Fibroblast of peridontal ligament (primary cell): ENCODE results near the gene TMEM190.

ENCODE experiments used
- DNase-seq: peaks from one replicate; pipeline ENCODE4 v3.0.0-alpha.2; 2010; ENCODE audit errors: extremely low read depth

TMEM190 gene

GRCh38 chr19:55352040-55352439, 24.6 kb upstream of the TMEM190 start:
- DNase-seq: no peak

DNA sequence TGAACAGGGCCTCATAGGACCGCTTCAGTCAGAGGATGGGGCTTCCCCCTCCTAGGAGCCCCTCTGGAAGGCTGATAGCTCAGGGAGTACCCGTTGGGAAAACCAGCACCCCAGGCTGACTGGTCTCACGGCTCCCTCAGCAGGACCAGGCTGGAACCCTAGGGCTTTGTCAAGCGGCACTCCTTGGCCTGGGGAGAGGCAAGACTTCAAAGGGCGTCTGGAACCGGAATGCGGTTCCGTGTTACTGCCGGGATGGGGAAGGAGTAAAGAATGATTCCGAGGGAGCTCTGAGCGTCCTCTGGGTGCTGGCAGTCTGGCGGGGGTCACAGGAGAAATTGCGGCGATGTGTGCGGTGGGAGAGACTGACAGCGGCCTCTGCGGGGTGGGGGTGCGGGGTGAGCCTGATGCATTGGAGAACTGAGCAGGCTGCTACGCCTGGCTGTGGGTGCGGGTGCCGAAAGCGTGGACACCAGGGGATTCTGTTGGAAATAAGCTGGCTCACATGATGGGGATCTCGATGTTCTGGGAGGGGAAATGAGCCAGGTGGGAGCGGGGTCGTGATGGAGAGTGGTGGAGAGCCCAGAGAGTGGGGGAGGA, 24.0 kb upstream of the TMEM190 start:
- no peak for DNase-seq

DNA sequence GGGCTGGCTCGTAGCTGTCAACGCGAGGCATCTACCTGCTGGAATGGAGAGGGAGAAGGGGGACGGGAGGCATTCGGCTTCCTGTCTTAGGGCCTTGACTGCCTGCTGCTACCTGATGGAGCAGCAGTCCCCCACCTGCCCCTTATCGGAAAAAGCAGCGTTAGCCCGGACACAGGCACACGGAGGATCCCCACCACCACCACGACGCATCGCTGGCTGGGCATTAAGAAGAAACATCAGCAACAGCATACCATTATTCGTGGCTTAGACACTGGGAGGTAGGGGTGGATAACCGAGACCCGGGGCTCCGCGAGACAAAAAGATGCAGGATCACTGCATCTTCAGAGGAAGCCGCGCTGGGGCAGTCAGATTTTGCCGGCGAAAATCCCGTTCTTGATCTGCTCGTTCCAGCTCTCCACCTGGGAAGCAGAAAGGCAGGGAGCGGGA, 23.2 kb upstream of the TMEM190 start:
- no peak for DNase-seq

GRCh38 chr19:55353803-55354697, 22.6 kb upstream of the TMEM190 start:
- DNase-seq: peak; percentile 18

DNA sequence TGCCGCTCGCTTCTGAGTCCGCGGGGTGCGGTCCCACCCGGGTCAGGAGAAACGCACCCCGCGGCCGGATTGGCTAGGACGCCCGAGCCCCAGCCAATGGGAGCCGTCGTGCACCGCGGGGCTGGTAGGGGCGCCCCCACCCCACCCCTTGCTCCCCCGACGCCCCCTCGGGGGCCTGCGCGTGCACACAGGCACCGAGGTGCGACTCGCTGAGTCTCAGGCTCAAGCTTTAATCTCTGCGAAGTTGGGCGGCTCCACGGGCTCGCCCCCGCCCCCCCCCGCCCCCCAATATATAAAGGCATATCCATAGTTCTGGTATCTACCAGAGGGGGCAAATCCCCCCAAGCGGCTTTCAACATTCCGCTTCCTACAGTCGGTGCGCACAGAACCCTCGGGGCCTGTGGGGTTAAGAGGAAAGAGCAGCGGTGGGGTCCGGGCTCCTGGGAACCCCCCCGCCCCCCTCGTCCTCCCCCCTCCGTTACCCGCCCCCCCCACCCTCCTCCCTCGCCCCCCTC, 21.9 kb upstream of the TMEM190 start, which contains the start of gene COX6B2:
COX6B2 (minus strand) TSS at position 22 of the 515 bp plus-strand sequence. CDS start 198 bp downstream, outside the sequence.
- DNase-seq: no peak

DNA sequence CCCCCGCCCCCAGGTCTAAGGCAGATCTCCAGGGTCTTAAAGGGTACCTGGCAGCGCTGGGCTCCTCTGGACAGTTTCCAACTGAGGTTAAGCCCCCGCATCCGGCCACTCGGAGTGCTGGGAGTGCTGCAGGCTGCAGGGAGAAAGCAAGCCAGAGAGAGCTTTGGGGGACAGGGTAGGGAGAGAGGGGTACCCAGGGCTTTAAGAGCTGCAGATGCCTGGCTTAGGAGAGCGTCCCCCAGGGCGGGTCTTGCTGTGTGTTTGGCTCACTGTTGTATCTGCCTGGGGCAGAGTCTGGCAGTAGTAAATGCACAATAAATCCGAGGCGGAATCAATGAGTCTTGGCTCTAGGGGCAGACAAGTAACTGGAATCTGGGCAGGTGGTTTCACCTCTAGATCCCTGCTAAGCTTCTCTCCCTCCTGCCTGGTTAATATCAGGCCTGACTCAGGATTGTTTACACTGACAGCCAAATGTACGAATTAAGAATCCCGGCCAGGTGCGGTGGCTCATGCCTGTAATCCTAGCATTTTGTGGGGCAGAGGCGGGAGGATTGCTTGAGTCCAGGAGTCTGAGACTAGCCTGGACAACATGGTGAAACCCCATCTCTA, 21.3 kb upstream of the TMEM190 start:
- no peak for DNase-seq

- no peak for DNase-seq
These were observed 18.1 kb upstream of the TMEM190 start for GRCh38 chr19:55358493-55358892.

DNA sequence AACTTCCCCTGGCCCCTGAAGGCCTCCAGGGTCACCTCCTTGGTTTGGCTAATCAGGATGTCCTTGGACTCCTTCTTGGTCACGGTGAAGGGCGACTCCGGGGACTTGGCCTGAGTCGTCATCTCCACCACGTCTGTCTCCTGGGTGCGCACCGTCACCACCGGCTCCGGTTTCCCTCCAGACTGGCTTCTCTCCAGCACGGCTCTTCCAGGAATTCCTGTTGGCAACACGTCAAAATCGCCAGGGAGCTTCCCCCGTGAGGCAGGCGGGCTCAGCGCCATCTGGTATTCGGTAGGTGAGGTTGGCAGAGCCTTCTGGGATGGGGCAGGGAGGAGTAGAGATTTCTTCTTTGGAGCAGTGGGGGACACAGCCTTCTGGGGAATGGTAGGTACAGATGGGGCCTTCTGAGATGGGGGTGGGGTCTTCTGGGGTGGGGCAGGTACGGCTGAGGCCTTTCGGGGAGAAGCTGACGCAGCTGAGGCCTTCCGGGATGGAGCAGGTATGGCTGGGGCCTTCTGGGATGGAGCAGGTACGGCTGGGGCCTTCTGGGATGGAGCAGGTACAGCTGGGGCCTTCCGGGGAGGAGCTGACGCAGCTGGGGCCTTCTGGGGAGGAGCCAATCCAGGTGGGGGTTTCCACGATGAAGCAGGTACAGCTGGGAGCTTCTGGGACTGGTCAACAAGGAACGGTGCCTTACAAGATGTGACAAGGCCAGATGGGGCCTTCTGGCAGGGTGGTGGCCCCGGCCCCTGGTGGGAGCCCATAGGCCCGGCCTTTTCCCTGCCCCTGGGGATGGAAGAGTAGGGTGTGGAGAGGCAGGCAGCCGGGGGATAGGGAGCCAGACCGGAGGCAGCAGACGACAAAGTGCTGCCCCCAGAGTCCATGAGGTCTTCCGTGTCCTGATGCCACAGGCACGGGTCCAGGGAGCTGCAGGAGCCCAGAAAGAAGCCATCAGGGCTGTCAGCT, 17.4 kb upstream of the TMEM190 start:
- no peak for DNase-seq

GRCh38 chr19:55360902-55361301, 15.7 kb upstream of the TMEM190 start:
- DNase-seq: no peak

- no peak for DNase-seq
These were observed 14.2 kb upstream of the TMEM190 start for GRCh38 chr19:55362174-55362989.

DNA sequence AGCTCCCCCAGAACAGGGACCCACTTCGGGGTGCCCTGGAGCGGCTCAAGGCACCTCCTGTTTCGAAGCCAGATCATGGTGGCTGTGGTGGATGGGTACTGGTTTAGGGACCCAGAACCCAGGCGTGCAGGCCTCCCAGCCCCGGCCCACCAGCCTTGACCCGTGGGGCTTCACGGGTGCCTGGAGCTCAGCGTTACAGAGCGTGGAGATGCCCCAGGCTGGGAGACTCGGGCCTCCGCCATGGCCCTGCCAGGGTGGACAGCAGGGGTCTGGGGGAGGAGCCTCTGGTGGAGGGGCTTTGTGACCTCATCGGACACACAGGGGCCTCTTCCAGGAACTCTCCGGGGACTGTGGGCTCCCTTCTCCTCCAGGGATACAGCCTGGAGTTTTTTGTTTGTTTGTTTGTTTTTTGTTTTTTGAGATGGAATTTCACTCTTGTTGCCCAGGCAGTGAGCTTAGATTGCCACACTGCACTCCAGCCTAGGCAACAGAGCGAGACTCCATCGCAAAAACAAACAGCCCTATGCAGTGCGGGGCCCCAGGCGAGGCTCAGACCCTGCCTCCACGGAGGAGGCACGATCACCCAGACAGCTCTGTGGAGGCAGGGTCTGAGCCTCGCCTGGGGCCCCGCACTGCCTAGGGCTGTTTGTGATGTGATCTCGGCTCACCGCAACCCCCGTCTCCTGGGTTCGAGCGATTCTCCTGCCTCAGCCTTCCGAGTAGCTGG, 13.5 kb upstream of the TMEM190 start, which contains the start of gene GARIN5B:
GARIN5B (minus strand) TSS at position 271 of the 727 bp plus-strand sequence; CDS start at position 77, 194 bp downstream.
- no peak for DNase-seq

- no peak for DNase-seq
These were observed 11.4 kb upstream of the TMEM190 start for GRCh38 chr19:55365245-55365644.

GRCh38 chr19:55365964-55366363, 10.7 kb upstream of the TMEM190 start:
- no peak for DNase-seq

- no peak for DNase-seq
These were observed 9.8 kb upstream of the TMEM190 start for GRCh38 chr19:55366790-55367189.

GRCh38 chr19:55368106-55368505, 8.5 kb upstream of the TMEM190 start:
- no peak for DNase-seq

- no peak for DNase-seq
These were observed 7.7 kb upstream of the TMEM190 start for GRCh38 chr19:55368701-55369563.

GRCh38 chr19:55369653-55370304, 6.8 kb upstream of the TMEM190 start:
- DNase-seq: peak; percentile 53
